ENCODE data around the gene CAMK1D.

CAMK1D gene

GRCh38 chr10:12768156-12769100 lies 419.1 kb downstream of the CAMK1D start:
- DNase-seq (ENCODE audit: low read depth) = no peak

- no peak for DNase-seq (ENCODE audit: low read depth)
Observed at GRCh38 chr10:12769323-12770044, 420.1 kb downstream of the CAMK1D start.

DNA sequence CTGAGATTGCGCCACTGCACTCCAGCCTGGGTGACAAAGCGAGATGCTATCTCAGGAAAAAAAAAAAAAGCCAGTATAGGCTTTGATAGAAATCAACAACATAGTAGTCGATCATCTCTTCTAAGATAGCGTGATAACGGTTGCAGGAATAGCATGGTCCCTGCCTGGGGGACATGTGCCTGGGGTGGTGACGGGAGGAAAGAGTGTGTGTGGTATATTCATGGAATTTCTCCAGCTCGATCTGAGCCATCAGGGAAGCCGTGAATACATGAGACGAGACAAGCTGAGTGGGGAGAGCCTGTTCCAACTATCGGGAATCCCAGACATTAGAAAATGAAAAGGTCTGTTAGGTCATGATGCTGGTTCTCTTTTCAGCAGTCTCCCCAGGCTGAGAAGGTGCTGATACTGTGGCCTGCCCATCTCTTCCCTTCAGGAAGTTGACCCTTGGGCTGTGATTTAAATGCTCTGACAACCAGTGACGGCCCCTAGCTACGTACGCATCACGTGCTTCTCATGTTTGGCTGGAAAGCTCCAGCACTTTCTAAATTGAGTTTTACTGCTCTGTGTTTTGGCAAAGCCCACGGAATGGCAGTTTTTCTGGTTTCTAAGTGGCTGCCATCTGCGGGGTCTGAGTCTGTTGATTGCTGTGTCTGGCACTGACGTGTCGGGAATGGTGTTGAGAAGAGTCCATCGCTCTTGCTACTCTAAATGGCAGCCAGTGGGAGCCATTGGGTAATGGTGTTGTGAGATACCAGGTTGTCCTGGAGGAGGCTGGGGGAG lies 422.8 kb downstream of the CAMK1D start:
- no peak for DNase-seq (ENCODE audit: low read depth)

DNA sequence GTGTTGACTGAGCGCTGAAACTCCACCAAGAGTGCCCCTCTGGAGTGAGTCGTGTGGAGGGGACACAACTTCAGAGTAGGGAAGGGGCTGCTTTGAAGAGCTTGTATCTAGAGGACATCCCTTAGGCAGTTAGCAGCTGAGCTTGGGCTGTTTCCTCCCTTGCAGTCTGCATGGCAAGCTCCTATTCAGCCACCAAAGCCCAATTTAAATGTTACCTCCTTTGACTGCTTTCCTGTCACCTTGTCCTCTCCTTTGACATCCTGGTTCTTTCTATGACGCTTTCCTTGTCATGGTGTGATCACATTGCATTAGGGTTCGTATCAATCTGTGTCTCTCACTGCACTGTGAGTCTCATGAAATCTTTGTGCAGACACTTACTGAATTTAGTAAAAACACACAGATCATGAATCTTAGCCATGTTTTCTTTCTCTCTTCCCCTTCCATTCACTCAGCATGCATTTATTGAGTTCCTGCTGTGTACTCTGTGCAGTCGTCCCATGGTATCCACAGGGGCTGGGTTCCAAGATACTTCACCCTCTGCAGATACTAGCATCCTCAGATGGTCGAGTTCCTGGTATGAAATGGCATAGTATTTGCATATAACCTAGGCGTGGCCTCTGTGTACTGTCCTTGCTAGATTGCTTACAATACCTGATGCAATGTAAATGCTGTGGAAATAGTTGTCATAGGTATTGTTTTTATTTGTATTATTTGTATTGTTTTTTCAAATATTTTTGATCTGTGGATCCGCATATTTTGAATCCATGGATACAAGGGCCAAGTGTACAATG lies 423.6 kb downstream of the CAMK1D start:
- DNase-seq (ENCODE audit: low read depth) = no peak

DNA sequence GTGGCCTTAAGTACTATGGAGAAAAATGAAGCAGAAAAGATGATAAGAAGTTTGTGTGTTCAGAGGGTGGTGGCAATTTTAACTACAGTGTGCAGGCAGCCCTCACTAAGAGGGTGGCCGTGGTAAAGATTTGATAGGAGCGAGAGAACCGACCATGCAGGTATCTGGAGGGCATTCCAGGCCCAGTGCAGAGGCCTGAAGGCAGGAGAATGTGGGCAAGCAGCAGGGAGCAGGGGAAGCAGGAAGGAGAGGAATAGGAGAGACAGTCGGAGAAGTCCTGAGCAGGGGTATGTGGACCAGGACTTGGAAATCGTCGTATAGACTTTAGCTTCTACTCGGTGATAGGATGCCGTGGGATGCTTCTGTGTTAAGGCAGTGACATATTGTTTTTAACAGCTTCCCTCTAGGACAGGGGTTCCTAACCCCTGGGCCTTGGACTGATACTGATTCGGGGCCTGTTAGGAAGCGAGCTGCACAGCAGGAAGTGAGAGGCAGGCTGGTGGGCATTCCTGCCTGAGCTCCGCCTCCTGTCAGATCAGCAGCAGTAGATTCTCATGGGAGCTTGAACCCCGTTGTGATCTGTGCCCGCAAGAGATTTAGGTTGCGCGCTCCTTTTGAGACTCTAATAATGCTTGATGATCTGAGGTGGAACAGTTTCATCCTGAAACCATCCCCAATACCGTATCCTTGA lies 425.0 kb downstream of the CAMK1D start:
- no peak for DNase-seq (ENCODE audit: low read depth)

- no peak for DNase-seq (ENCODE audit: low read depth)
Observed at GRCh38 chr10:12777840-12778585, 428.7 kb downstream of the CAMK1D start.

- no peak for DNase-seq (ENCODE audit: low read depth)
Observed at GRCh38 chr10:12780634-12781601, 431.6 kb downstream of the CAMK1D start.

DNA sequence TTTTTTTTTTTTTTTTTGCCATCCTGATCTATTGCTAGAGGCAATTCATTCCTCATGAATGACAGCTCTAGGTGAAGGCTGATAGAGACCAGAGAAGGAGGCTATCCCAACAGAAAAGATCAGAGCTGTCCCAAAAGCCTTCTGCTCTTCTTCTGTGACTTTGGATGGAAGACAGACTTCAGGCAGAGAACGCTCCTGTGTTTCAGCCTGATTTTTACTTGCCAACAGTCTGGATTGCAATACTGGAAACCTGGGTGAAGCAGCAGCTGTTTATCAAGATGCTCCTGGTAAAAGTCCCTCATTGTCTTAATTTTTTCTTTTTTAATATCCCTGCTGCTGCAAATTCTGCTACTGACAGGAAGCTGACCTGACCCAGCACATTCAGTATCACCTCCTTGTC lies 432.6 kb downstream of the CAMK1D start:
- DNase-seq (ENCODE audit: low read depth) = no peak

GRCh38 chr10:12782537-12782936 lies 433.2 kb downstream of the CAMK1D start:
- peak; percentile 2 for DNase-seq (ENCODE audit: low read depth)

DNA sequence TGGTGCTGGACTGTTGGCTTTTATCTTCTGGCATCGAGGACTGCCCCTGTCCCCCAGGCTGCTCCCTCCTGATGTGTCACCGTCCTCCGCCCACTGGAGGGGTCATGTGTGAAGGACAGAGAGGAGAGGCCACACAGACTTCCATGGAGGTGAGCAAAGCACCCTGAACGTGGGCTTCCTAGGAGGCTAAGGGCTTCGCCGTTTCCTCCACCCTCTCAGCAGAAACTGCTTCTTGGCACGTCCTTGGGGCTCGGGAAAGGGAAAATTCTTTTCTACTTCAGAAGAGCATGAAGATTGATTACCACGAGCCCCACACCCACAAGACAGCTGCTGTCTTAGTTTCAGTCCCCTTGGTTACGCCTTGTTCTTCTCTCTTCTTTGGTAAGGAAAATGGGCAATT lies 433.9 kb downstream of the CAMK1D start:
- no peak for DNase-seq (ENCODE audit: low read depth)

- no peak for DNase-seq (ENCODE audit: low read depth)
Observed at GRCh38 chr10:12784646-12785045, 435.3 kb downstream of the CAMK1D start.

- no peak for DNase-seq (ENCODE audit: low read depth)
Observed at GRCh38 chr10:12785415-12785831, 436.1 kb downstream of the CAMK1D start.

GRCh38 chr10:12787297-12787696 lies 437.9 kb downstream of the CAMK1D start:
- DNase-seq (ENCODE audit: low read depth) = no peak

- DNase-seq (ENCODE audit: low read depth) = no peak
Observed at GRCh38 chr10:12788277-12788676, 438.9 kb downstream of the CAMK1D start.

DNA sequence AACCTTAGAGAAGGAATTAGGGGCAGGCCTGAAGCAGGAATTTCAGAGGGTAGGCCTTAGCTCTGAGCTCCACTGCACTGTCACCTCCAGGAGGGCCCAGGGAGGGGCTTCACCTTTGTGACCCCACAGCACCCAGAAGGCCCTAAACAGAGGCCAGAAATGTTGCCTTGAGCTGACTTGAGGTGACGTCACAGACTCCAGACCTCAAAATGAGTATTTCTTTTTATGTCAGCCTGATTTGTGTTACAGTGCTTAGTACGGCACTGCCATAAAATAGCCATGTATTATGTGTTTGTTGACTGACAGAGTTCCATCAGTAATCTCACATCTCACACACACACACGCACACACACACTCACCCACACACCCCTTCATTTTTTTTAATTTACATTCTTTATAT lies 440.9 kb downstream of the CAMK1D start:
- DNase-seq (ENCODE audit: low read depth) = no peak

DNA sequence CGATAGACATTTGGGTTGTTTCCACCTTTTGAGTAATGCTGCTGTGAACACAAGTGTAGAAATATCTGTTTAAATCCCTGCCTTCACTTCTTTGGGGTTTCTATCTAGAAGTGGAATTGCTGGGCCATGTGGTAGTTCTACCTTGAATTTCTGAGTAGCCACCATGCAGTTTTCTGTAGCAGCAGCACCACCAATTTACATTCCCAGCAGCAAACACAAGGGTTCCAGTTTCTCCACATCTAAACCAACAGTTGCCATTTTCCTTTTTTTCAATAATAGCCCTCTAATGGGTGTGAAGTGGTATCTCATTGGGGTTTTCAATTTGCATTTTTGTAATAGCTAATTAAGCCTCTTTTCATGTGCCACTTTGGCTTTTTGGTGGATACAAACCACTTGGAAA lies 442.4 kb downstream of the CAMK1D start:
- DNase-seq (ENCODE audit: low read depth) = no peak

- no peak for DNase-seq (ENCODE audit: low read depth)
Observed at GRCh38 chr10:12792889-12793556, 443.7 kb downstream of the CAMK1D start.

GRCh38 chr10:12795315-12796110 lies 446.2 kb downstream of the CAMK1D start:
- no peak for DNase-seq (ENCODE audit: low read depth)
